ENCODE data around the gene SPECC1. TPM values are rescaled to one million over a fixed set of nuclear protein-coding genes. Genes with fewer than 3 reads are reported as not detected.

The SPECC1 gene
- total and polyA plus RNA-seq, 10 of the 15 experiments (the other 5 are each of a cell fraction or from before 2014, with no cell fraction given), result 6.4 to 40.6 (median 23.9) TPM

- TF ChIP-seq ATF3 (IDR thresholded peaks at IDR 0.05; ENCODE audit: borderline replicate concordance, extremely low read depth, low read depth, low read length), result no peak
- no peak for TF ChIP-seq POU2F2 (IDR thresholded peaks at IDR 0.05; ENCODE audit: borderline replicate concordance, low read depth, low read length)
- no peak for TF ChIP-seq GABPA (IDR thresholded peaks at IDR 0.05; ENCODE audit: low read depth)
- TF ChIP-seq NFYB (IDR thresholded peaks at IDR 0.05; ENCODE audit: insufficient read depth, low read depth, low read length), result no peak
These were observed 21.3 kb upstream of the SPECC1 start (continued) for GRCh38 chr17:19987897-19988296.

GRCh38 chr17:19991252-19991885 is 17.8 kb upstream of the SPECC1 start:
- FAIRE-seq, result no peak
- ATAC-seq, result no peak
- in situ Hi-C loops (cut with MboI), result loop anchor here (5.0 kb wide), 2 partner anchors 121 to 326 kb away; no protein-coding TSS in a partner anchor
- Histone ChIP-seq H3K4me1 (ENCODE audit: control insufficient read depth, insufficient read depth, low read length) (no peaks in the 10 kb centered on the region), H3K4me3 (no peak overlapping the region), H2AFZ (ENCODE audit: control insufficient read depth, low read depth, low read length) (no peak overlapping the region), H4K20me1 (ENCODE audit: control insufficient read depth, insufficient read depth) (no peaks in the 10 kb centered on the region), H3K9ac (ENCODE audit: control insufficient read depth, insufficient read depth, low read length) (no peak overlapping the region), H3K36me3 (ENCODE audit: control insufficient read depth in 2 of 2, insufficient read depth in 2 of 2, low read length in 1 of 2) (no peaks in the 10 kb centered on the region), H3K9me3 (replicated peaks; ENCODE audit: control insufficient read depth, insufficient read depth, low read length) (no peaks in the 10 kb centered on the region), H3K4me2 (ENCODE audit: control insufficient read depth, insufficient read depth) (no peak overlapping the region), H3K27ac (ENCODE audit: control insufficient read depth, insufficient read depth) (no peak overlapping the region), H3K27me3 (replicated peaks in 1 of 2; ENCODE audit: control insufficient read depth in 2 of 2, insufficient read depth in 2 of 2, low read length in 1 of 2) (no peaks in the 10 kb centered on the region; a peak in 1 of 4 replicates), H3K79me2 (ENCODE audit: control insufficient read depth, insufficient read depth, low read length) (no peaks in the 10 kb centered on the region)
- no peak for TF ChIP-seq TCF12 (IDR thresholded peaks at IDR 0.05; ENCODE audit: low read depth, low read length)
- no peak for TF ChIP-seq BACH1 (IDR thresholded peaks at IDR 0.05; ENCODE audit: borderline replicate concordance)
- no peak for TF ChIP-seq ASH2L (IDR thresholded peaks at IDR 0.05; ENCODE audit: borderline replicate concordance, low read depth)
- no peak for TF ChIP-seq PBX3 (IDR thresholded peaks at IDR 0.05; ENCODE audit: insufficient replicate concordance, low read depth, low read length)
- no peak for TF ChIP-seq SREBF1 (IDR thresholded peaks at IDR 0.05; ENCODE audit: low read length)
- TF ChIP-seq, protein P1, sequence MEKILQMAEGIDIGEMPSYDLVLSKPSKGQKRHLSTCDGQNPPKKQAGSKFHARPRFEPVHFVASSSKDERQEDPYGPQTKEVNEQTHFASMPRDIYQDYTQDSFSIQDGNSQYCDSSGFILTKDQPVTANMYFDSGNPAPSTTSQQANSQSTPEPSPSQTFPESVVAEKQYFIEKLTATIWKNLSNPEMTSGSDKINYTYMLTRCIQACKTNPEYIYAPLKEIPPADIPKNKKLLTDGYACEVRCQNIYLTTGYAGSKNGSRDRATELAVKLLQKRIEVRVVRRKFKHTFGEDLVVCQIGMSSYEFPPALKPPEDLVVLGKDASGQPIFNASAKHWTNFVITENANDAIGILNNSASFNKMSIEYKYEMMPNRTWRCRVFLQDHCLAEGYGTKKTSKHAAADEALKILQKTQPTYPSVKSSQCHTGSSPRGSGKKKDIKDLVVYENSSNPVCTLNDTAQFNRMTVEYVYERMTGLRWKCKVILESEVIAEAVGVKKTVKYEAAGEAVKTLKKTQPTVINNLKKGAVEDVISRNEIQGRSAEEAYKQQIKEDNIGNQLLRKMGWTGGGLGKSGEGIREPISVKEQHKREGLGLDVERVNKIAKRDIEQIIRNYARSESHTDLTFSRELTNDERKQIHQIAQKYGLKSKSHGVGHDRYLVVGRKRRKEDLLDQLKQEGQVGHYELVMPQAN (conservative IDR thresholded peaks at IDR 0.05), result no peak
- TF ChIP-seq FOS (IDR thresholded peaks at IDR 0.05; ENCODE audit: borderline replicate concordance, extremely low read depth, insufficient read length), result no peak
- TF ChIP-seq MYC (IDR thresholded peaks at IDR 0.05; ENCODE audit: insufficient read depth, insufficient read length, insufficient replicate concordance, low read length, severe bottlenecking), result no peak
- no peak for TF ChIP-seq NRF1 (conservative IDR thresholded peaks at IDR 0.05; ENCODE audit: low read depth, low read length)
- no peak for TF ChIP-seq CHD1 (IDR thresholded peaks at IDR 0.05; ENCODE audit: low read depth, low read length)
- WGBS (ENCODE audit: insufficient coverage, insufficient replicate concordance, low lambda C conversion rate, missing lambda C conversion rate), result 66% methylated on average over 4 of the region's 4 CpGs
- CTCF ChIA-PET, result interaction anchor here (2.8 to 4.1 kb wide), 3 partner anchors 13 to 129 kb away, joined by 15 to 28 read pairs (median 17); partner anchors contain the start of gene AKAP10
- SMC1A ChIA-PET (ENCODE audit: uncharacterized antibody, unreplicated experiment), result no interaction called here
- RAD21 ChIA-PET (ENCODE audit: unreplicated experiment), result no interaction called here
- intact Hi-C loops (cut with micrococcal nuclease; ENCODE audit: unreplicated experiment), result no loop called here
- POLR2A ChIA-PET, result no interaction called here
- DNase-seq (ENCODE audit: low read depth, low spot score), result no peak
- no TSS peak for BruUV-seq (replicated peaks)
